K562 (cell line): ENCODE results near the gene SH2B2. TPM values are rescaled to one million over a fixed set of nuclear protein-coding genes. Genes with fewer than 3 reads are reported as not detected.

Source experiments
- JUND ChIP-seq, 2 experiments: IDR thresholded peaks; 2 replicates in 1 of 2; 3 replicates in 1 of 2; pipeline ENCODE4 v1.6.1; 2011; ENCODE audit warnings: borderline replicate concordance in 2 of 2, low read depth in 2 of 2, low read length in 2 of 2, improper control_type of control experiment in 1 of 2, missing biosample characterization in 1 of 2, missing genetic modification characterization in 1 of 2, missing genetic modification reagents in 1 of 2
- POLR3A ChIP-seq: IDR thresholded peaks from 2 replicates; pipeline ENCODE4 v1.6.1; 2011; ENCODE audit warnings: borderline replicate concordance, mild to moderate bottlenecking, moderate library complexity; ENCODE audit not compliant: insufficient read length, insufficient read depth; ENCODE audit errors: extremely low read depth
- RAD21 ChIP-seq, 2 experiments: fragments of 250-450 bp in 1 of 2; fragments of 450-650 bp in 1 of 2; sonication (Bioruptor Pico) in 1 of 2; formaldehyde crosslinking in 1 of 2; IDR thresholded peaks in 1 of 2; conservative IDR thresholded peaks in 1 of 2; 2 replicates each; pipeline versions ENCODE4 v1.4.0 to v1.8.0; 2020 to 2022; ENCODE audit warnings: mild to moderate bottlenecking in 2 of 2, moderate library complexity in 1 of 2
- TAL1 ChIP-seq: fragments of 450-650 bp; IDR thresholded peaks from 2 replicates; pipeline ENCODE4 v1.6.1; 2016; ENCODE audit warnings: mild to moderate bottlenecking
- ZKSCAN1 ChIP-seq: fragments of 150-350 bp; IDR thresholded peaks from 2 replicates; pipeline ENCODE4 v1.6.1; 2016; ENCODE audit warnings: low read depth, low read length
- polyA plus RNA-seq, 8 experiments: library from polyadenylated mRNA; depleted of rRNA in 4 of 8; stranded (reverse) in 5 of 8; unstranded in 3 of 8; fragments of >200 nt; fragmentation: Nextera tagmentation in 2 of 8; fragmentation: Illumina TruSeq in 1 of 8; extraction: Ambion mirVana in 2 of 8; extraction: Trizol in 1 of 8; gene quantifications; 2 replicates each; pipeline versions ENCODE4 v1.2.1 to v1.2.3, GENCODE V29; 2011 to 2014; ENCODE audit warnings: inconsistent platforms in 1 of 8, missing spikeins in 1 of 8
- total RNA-seq, 7 experiments: library from RNA; depleted of rRNA in 6 of 7; stranded (reverse); fragments of >200 nt in 6 of 7; fragmentation: Illumina TruSeq in 2 of 7; extraction: Trizol in 2 of 7; gene quantifications; 2 replicates each; pipeline versions ENCODE4 v1.2.1 to v1.2.3, GENCODE V29; 2011 to 2021; ENCODE audit warnings: low replicate concordance in 1 of 7
- TF ChIP-seq, protein P1 (sequence below), 3 experiments: IDR thresholded peaks in 2 of 3; conservative IDR thresholded peaks in 1 of 3; 2 replicates each; pipeline ENCODE4 v1.5.1; 2011 to 2012; ENCODE audit warnings: low read length in 3 of 3, mild to moderate bottlenecking in 3 of 3, control low read depth in 2 of 3, improper control_type of control experiment in 1 of 3, inconsistent platforms in 1 of 3, low read depth in 1 of 3, mixed read lengths in 1 of 3, moderate library complexity in 1 of 3; ENCODE audit not compliant: insufficient read depth in 2 of 3
- TF ChIP-seq, protein P2 (sequence below), 3 experiments: fragments of 200-800 bp in 1 of 3; sonication (Bioruptor generic) in 1 of 3; sonication (generic) in 1 of 3; formaldehyde crosslinking in 1 of 3; IDR thresholded peaks; 2 replicates each; pipeline versions ENCODE4 v1.6.1 to v1.8.0; 2016 to 2022; ENCODE audit warnings: mild to moderate bottlenecking in 2 of 3, missing compliant biosample characterization in 2 of 3, missing genetic modification characterization in 2 of 3, missing genetic modification reagents in 1 of 3
- TF ChIP-seq, protein P3 (sequence below), 2 experiments: fragments of 450-650 bp; formaldehyde crosslinking in 1 of 2; IDR thresholded peaks; 2 replicates each; pipeline versions ENCODE4 v1.4.0 to v1.6.1; 2014 to 2020; ENCODE audit warnings: mild to moderate bottlenecking in 2 of 2, borderline replicate concordance in 1 of 2, low read depth in 1 of 2

The SH2B2 gene
- total and polyA plus RNA-seq, 9 of the 15 experiments (the other 6 are each of a cell fraction or from before 2014, with no cell fraction given) = 0.03 to 0.89 (median 0.07) TPM; not detected in 4

DNA sequence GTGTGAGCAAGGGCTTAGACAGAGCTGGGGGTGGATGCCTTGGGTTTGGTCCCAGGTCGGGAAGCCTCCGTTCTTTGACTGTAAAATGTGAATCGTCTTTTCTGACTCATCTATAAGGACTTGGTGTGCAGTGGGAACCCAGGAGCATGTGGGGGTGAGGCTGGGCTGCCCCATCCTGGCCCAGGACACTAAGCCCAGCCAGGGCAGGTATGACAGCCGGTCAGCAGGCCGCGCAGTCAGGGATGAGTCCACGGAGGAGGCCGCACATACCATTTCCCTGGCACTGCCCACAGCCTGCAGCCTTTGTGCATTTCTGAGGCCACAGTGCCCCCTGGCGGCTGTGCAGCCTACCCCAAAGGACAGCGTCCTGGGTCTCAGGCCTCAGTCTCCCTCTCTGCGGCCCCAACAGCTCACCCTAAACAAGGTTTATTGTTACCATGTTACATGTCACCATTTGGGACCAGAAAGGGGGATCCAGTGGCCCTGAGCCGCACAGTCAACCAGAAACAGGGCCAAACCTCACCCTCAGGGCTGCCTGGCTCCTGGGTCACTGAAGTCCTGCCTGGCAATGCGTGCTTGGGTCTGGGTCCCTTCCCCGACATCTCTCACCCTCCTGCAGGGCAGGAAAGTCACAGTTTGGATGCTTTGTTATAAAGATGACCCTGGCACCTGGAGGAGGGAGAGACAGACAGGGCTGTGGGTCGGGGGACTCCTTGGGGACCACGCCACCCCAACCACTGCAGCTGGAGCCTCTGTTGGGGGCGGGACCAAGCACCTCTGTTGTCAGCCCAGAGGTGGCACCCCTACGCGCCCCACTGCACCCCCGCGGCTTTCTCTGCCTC is 14.4 kb upstream of the SH2B2 start (continued):
- no peak for TF ChIP-seq TAL1
- peak; percentile 14; the same call in 1 of the 2 replicates for TF ChIP-seq JUND (IDR thresholded peaks at IDR 0.05; ENCODE audit: borderline replicate concordance, low read depth, low read length)
- TF ChIP-seq JUND (tag; IDR thresholded peaks at IDR 0.05; ENCODE audit: borderline replicate concordance, low read depth, low read length) = peak; percentile 20; the same call in 1 of the 3 replicates
- TF ChIP-seq RAD21 (CRISPR knock-in tag; conservative IDR thresholded peaks at IDR 0.05 in 1 of 2, IDR thresholded peaks at IDR 0.05 in 1 of 2) = peak; percentile 96 to 98
- TF ChIP-seq, protein P1, sequence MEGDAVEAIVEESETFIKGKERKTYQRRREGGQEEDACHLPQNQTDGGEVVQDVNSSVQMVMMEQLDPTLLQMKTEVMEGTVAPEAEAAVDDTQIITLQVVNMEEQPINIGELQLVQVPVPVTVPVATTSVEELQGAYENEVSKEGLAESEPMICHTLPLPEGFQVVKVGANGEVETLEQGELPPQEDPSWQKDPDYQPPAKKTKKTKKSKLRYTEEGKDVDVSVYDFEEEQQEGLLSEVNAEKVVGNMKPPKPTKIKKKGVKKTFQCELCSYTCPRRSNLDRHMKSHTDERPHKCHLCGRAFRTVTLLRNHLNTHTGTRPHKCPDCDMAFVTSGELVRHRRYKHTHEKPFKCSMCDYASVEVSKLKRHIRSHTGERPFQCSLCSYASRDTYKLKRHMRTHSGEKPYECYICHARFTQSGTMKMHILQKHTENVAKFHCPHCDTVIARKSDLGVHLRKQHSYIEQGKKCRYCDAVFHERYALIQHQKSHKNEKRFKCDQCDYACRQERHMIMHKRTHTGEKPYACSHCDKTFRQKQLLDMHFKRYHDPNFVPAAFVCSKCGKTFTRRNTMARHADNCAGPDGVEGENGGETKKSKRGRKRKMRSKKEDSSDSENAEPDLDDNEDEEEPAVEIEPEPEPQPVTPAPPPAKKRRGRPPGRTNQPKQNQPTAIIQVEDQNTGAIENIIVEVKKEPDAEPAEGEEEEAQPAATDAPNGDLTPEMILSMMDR (IDR thresholded peaks at IDR 0.05 in 2 of 3, conservative IDR thresholded peaks at IDR 0.05 in 1 of 3; ENCODE audit: insufficient read depth in 2 of 3, low read depth in 1 of 3, low read length in 3 of 3) = peak; percentile 91 to 98 (median 92)
- 0 out of 2 replicates have a peak, but pooled peaks have one; percentile 41 for TF ChIP-seq ZKSCAN1
- TF ChIP-seq, protein P2, sequence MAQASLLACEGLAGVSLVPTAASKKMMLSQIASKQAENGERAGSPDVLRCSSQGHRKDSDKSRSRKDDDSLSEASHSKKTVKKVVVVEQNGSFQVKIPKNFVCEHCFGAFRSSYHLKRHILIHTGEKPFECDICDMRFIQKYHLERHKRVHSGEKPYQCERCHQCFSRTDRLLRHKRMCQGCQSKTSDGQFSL (CRISPR knock-in tag; IDR thresholded peaks at IDR 0.05) = peak; percentile 48; the same call in 1 of the 2 replicates
- TF ChIP-seq, protein P2 (tag; IDR thresholded peaks at IDR 0.05) = no peak
- TF ChIP-seq, protein P3, sequence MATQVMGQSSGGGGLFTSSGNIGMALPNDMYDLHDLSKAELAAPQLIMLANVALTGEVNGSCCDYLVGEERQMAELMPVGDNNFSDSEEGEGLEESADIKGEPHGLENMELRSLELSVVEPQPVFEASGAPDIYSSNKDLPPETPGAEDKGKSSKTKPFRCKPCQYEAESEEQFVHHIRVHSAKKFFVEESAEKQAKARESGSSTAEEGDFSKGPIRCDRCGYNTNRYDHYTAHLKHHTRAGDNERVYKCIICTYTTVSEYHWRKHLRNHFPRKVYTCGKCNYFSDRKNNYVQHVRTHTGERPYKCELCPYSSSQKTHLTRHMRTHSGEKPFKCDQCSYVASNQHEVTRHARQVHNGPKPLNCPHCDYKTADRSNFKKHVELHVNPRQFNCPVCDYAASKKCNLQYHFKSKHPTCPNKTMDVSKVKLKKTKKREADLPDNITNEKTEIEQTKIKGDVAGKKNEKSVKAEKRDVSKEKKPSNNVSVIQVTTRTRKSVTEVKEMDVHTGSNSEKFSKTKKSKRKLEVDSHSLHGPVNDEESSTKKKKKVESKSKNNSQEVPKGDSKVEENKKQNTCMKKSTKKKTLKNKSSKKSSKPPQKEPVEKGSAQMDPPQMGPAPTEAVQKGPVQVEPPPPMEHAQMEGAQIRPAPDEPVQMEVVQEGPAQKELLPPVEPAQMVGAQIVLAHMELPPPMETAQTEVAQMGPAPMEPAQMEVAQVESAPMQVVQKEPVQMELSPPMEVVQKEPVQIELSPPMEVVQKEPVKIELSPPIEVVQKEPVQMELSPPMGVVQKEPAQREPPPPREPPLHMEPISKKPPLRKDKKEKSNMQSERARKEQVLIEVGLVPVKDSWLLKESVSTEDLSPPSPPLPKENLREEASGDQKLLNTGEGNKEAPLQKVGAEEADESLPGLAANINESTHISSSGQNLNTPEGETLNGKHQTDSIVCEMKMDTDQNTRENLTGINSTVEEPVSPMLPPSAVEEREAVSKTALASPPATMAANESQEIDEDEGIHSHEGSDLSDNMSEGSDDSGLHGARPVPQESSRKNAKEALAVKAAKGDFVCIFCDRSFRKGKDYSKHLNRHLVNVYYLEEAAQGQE (IDR thresholded peaks at IDR 0.05; ENCODE audit: borderline replicate concordance) = peak; percentile 92
- TF ChIP-seq, protein P3 (CRISPR knock-in tag; IDR thresholded peaks at IDR 0.05; ENCODE audit: low read depth) = no peak
- no peak for TF ChIP-seq POLR3A
